SK-N-SH (cell line): ENCODE data around the gene NEURL1.

Experiments
- CHD2 ChIP-seq: fragments of 150-350 bp; IDR thresholded peaks from 2 replicates; pipeline ENCODE4 v1.6.1; 2018; ENCODE audit warnings: low read length; ENCODE audit not compliant: partially characterized antibody
- CTCF ChIP-seq: fragments of 200-600 bp; sonication (generic); IDR thresholded peaks from 2 replicates; pipeline ENCODE4 v1.6.1; 2017; ENCODE audit warnings: antibody characterized with exemption, mild to moderate bottlenecking, moderate library complexity
- ELF1 ChIP-seq: IDR thresholded peaks from 2 replicates; pipeline ENCODE4 v1.4.0; 2012
- GABPA ChIP-seq: IDR thresholded peaks from 2 replicates; pipeline ENCODE4 v1.4.0; 2012; ENCODE audit warnings: low read depth, mild to moderate bottlenecking
- GATA2 ChIP-seq: sonication (generic); formaldehyde crosslinking; IDR thresholded peaks from 2 replicates; pipeline ENCODE4 v1.5.0; 2020; ENCODE audit warnings: mild to moderate bottlenecking, missing genetic modification reagents
- MXI1 ChIP-seq: IDR thresholded peaks from 2 replicates; pipeline ENCODE4 v1.6.1; 2012; ENCODE audit warnings: mild to moderate bottlenecking, low read depth, low read length, improper control_type of control experiment
- POLR2AphosphoS5 ChIP-seq: IDR thresholded peaks from 2 replicates; pipeline ENCODE4 v1.6.1; 2012; ENCODE audit warnings: low read depth, low read length
- RFX5 ChIP-seq: IDR thresholded peaks from 2 replicates; pipeline ENCODE4 v1.6.1; 2012; ENCODE audit warnings: mild to moderate bottlenecking, improper control_type of control experiment, low read length
- SMC3 ChIP-seq: IDR thresholded peaks from 2 replicates; pipeline ENCODE4 v1.6.1; 2012; ENCODE audit warnings: low read depth, low read length, improper control_type of control experiment
- USF1 ChIP-seq: IDR thresholded peaks from 2 replicates; pipeline ENCODE4 v1.4.0; 2012; ENCODE audit warnings: low read depth, borderline replicate concordance
- YY1 ChIP-seq: IDR thresholded peaks from 2 replicates; pipeline ENCODE4 v1.4.0; 2012; ENCODE audit warnings: low read depth, mild to moderate bottlenecking
- TF ChIP-seq, protein P1 (sequence below): IDR thresholded peaks from 2 replicates; pipeline ENCODE4 v1.6.1; 2012; ENCODE audit warnings: mild to moderate bottlenecking, low read depth, low read length, moderate library complexity

GRCh38 chr10:103473261-103473671, 20.2 kb upstream of the NEURL1 start:
- TF ChIP-seq ELF1 = no peak
- no peak for TF ChIP-seq GABPA
- TF ChIP-seq CTCF = no peak
- TF ChIP-seq CHD2 = no peak
- TF ChIP-seq, protein P1, sequence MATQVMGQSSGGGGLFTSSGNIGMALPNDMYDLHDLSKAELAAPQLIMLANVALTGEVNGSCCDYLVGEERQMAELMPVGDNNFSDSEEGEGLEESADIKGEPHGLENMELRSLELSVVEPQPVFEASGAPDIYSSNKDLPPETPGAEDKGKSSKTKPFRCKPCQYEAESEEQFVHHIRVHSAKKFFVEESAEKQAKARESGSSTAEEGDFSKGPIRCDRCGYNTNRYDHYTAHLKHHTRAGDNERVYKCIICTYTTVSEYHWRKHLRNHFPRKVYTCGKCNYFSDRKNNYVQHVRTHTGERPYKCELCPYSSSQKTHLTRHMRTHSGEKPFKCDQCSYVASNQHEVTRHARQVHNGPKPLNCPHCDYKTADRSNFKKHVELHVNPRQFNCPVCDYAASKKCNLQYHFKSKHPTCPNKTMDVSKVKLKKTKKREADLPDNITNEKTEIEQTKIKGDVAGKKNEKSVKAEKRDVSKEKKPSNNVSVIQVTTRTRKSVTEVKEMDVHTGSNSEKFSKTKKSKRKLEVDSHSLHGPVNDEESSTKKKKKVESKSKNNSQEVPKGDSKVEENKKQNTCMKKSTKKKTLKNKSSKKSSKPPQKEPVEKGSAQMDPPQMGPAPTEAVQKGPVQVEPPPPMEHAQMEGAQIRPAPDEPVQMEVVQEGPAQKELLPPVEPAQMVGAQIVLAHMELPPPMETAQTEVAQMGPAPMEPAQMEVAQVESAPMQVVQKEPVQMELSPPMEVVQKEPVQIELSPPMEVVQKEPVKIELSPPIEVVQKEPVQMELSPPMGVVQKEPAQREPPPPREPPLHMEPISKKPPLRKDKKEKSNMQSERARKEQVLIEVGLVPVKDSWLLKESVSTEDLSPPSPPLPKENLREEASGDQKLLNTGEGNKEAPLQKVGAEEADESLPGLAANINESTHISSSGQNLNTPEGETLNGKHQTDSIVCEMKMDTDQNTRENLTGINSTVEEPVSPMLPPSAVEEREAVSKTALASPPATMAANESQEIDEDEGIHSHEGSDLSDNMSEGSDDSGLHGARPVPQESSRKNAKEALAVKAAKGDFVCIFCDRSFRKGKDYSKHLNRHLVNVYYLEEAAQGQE = no peak
- TF ChIP-seq YY1 = no peak
- TF ChIP-seq MXI1 = no peak
- TF ChIP-seq POLR2AphosphoS5 = no peak
- TF ChIP-seq RFX5 = no peak
- TF ChIP-seq SMC3 = no peak
- no peak for TF ChIP-seq USF1
- TF ChIP-seq GATA2 (CRISPR knock-in tag) = no peak
